ENCODE results near the gene PTPN2. TPM values are rescaled to one million over a fixed set of nuclear protein-coding genes. Genes with fewer than 3 reads are reported as not detected.
"Not testable (repeated sequence)": the region's sequence is repeated elsewhere in the genome, so short reads cannot be mapped to it uniquely, and the experiment has no call there.

The PTPN2 gene
- total RNA-seq, 1 donor from 2014 or later: 9.5 TPM

- ATAC-seq (ENCODE audit: poor library complexity) (no peak), DNase-seq (no peak)
- intact Hi-C loops (cut with DNase I): no loop called here
Observed at GRCh38 chr18:12766986-12767433, 117.0 kb downstream of the PTPN2 start.

- ATAC-seq (ENCODE audit: poor library complexity) (no peak), DNase-seq (no peak)
- intact Hi-C loops (cut with DNase I): no loop called here
Observed at GRCh38 chr18:12765586-12765985, 118.5 kb downstream of the PTPN2 start.

GRCh38 chr18:12765126-12765525 is 118.9 kb downstream of the PTPN2 start:
- no peak for DNase-seq
- ATAC-seq (ENCODE audit: poor library complexity): no peak
- intact Hi-C loops (cut with DNase I): no loop called here

DNA sequence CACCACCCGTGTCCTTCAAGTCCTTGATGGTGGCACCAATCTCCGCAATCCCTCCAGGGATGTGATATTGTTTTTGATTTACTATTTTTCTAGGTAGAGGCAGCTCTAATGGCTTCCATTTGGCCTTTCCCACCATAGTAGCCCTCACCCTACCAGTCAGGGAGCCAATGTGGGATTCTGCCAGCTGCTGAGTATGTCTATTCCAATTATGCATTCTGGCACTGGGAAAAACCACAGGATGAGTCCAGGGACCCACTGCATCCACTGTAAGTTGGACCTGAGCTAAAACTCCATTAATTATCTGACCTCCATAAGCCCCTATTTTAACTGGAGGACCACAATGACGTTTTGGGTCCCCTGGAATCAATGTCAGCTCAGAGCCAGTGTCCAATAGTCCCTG is 125.5 kb downstream of the PTPN2 start:
- ATAC-seq (ENCODE audit: poor library complexity); intact Hi-C loops (cut with DNase I); DNase-seq: not testable (repeated sequence)

- ATAC-seq (ENCODE audit: poor library complexity); intact Hi-C loops (cut with DNase I); DNase-seq: not testable (repeated sequence)
Observed at GRCh38 chr18:12756619-12757239, 127.3 kb downstream of the PTPN2 start.

GRCh38 chr18:12755606-12756005 is 128.4 kb downstream of the PTPN2 start:
- DNase-seq; intact Hi-C loops (cut with DNase I); ATAC-seq (ENCODE audit: poor library complexity): not testable (repeated sequence)

DNA sequence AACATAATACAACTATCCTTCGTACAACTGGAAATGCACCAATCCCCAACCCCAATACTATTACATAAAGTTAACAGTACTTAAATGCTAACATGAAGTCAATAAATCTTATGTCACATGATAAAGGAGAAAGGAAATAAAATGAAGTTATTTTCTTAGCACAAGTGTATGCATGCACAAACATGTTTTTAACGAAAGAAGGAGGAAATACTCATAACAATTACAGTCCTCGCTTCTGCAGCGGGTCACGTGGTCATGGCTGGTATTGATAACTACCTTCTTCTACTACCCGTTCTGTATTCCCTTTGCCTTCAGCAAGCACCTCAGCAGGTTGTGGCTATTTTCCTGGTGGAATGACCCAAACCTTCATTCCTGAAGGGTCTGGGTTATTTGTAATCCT is 129.5 kb downstream of the PTPN2 start:
- ATAC-seq (ENCODE audit: poor library complexity): no peak
- DNase-seq: no peak
- intact Hi-C loops (cut with DNase I): no loop called here

DNA sequence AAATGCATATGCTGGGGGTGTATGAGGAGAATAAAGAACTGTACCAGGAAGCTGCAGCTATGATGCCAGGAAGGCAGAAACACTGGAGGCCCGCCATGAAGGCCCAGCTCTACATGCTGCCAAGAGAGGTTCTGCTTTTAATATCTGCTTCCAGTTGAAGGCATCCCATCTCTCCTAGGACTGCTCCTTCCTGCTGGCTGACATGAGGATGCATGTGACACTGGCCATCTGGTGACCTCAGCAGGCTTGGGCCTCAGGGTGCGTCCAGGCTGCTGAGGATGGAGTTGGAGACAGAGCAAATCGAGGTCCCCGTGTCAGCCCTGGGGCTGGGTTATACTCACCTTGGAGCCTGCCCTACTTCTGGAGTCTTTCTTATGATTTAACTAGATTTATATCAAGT is 132.1 kb downstream of the PTPN2 start:
- ATAC-seq (ENCODE audit: poor library complexity) (no peak), DNase-seq (no peak)
- intact Hi-C loops (cut with DNase I): no loop called here

DNA sequence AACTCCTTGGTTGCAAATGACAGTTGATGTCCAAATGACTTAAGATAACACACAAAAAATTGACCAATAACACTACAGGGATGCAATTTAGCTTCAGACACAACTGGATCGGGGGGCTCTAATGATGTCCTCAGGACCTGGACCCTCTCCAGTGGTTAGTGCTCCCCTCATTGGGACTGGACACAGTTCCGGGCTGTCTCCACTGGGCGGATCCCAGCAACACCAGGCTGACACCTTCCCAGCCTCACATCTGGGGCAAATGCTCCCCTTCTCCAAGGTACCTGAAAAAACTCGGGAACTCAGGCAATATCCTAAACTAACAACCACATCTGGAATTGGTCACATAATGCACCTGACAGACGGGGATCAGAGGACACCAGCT is 132.5 kb downstream of the PTPN2 start:
- ATAC-seq (ENCODE audit: poor library complexity): no peak
- DNase-seq: no peak
- intact Hi-C loops (cut with DNase I): no loop called here

DNA sequence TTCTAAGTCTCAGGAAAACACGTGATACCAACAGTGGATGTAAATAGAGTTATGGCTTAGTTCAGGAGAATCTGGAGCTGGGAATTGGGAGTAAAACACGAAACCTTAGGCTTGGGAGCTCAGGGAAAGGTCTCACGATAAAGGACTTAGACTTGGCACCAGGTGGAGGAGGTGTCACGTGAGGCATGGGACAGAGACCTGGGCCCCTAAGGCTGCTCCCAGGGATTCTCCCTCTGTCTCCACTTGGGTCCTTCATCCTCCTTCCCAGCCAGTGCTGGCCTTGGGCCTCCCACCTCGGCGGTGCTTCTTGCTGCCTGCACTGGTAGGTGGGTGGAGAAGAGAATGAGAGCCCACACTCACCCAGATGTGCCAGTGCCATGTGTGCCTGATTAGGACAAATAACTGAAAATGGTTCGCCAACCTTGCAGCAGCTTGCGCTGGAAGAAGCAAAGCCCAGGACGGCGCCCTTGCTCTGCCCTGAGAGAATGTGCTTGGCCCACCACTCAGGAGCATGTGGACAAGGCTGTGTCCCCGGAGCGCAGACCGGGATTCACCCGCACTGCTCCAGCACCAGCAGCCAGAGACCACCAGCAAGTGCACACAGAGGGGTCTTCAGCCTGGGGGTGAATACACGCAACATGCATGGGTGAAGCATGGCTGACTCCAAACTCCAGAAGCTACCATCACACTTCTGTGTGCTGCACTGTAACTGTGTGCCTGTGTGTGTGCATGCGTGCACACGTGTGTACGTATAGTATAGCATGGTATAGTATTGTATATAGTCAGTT is 133.1 kb downstream of the PTPN2 start:
- intact Hi-C loops (cut with DNase I): no loop called here
- ATAC-seq (ENCODE audit: poor library complexity): no peak
- no peak for DNase-seq

GRCh38 chr18:12750076-12750714 is 133.8 kb downstream of the PTPN2 start:
- intact Hi-C loops (cut with DNase I): no loop called here
- ATAC-seq (ENCODE audit: poor library complexity): no peak

GRCh38 chr18:12749121-12749520 is 134.9 kb downstream of the PTPN2 start:
- intact Hi-C loops (cut with DNase I): no loop called here

More at GRCh38 chr18:12750076-12750714, 133.8 kb downstream of the PTPN2 start:
- no peak for DNase-seq

DNA sequence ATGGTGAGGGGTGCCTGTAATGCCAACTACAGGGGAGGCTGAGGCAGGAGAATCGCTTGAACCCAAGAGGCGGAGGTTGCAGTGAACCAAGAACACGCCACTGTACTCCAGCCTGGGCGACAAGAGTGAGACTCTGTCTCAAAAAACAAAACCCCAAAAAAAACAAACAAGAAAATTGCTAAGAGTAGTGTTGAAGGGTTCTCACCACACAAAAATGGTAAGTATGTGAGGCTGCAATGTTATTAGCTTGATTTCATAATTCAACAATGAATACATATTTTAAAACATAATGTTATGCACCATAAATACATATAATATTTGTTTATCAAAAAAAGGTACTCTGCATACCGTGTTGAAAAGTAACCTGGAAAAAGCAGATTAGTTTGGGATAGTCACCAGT is 135.4 kb downstream of the PTPN2 start:
- DNase-seq (no peak), ATAC-seq (ENCODE audit: poor library complexity) (no peak)
- intact Hi-C loops (cut with DNase I): no loop called here

More at GRCh38 chr18:12749121-12749520, 134.9 kb downstream of the PTPN2 start:
- DNase-seq: no peak
- no peak for ATAC-seq (ENCODE audit: poor library complexity)

GRCh38 chr18:12747530-12748315 is 136.3 kb downstream of the PTPN2 start:
- DNase-seq (no peak), ATAC-seq (ENCODE audit: poor library complexity) (no peak)
- intact Hi-C loops (cut with DNase I): no loop called here

DNA sequence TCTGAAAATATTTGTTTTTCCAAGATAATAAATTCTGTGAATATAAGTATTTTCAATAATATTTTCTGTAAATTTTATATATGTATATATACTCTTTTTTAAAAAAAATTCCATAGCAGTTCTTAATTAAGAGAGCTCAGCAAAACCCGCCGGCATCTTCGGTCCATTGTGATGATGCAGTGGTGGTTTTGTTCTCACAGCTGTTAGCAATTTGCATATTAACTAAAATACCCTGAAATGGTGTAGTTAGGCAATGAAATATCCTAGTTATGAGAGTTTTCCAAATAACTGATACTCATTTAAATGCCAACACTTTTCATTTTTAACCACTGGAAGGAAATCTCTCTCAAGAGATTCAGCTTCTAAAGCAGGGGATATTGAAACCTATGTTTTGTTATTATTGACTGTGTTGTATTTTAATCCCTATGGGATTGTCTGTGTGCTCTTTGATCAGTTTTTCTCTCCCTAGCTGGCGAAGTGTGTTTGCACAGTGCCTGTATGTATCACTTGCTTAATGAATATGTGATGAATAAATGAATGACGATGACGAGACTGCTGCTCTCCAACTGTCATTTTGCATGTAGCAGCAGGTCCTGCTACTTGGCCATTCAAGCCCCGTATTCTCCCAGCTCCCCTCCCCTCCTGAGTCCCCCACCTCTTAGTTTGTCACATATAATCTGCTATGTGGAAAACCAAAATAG is 138.8 kb downstream of the PTPN2 start:
- intact Hi-C loops (cut with DNase I): no loop called here

GRCh38 chr18:12744103-12744502 is 139.9 kb downstream of the PTPN2 start:
- no peak for DNase-seq
- peak; percentile 55 for ATAC-seq (ENCODE audit: poor library complexity)
- intact Hi-C loops (cut with DNase I): no loop called here

More for the DNA sequence above, 138.8 kb downstream of the PTPN2 start:
- DNase-seq (no peak), ATAC-seq (ENCODE audit: poor library complexity) (no peak)

GRCh38 chr18:12742453-12742852 is 141.6 kb downstream of the PTPN2 start:
- DNase-seq (no peak), ATAC-seq (ENCODE audit: poor library complexity) (no peak)
- intact Hi-C loops (cut with DNase I): no loop called here
